GM21423 (cell line): ENCODE results near the gene SERTAD2.

Source experiments
- ATAC-seq: cut with Tn5 transposase; IDR thresholded peaks from one replicate; pipeline ENCODE4 v1.9.1; 2021; ENCODE audit warnings: mild to moderate bottlenecking, moderate library complexity; ENCODE audit not compliant: unreplicated experiment

The SERTAD2 gene

DNA sequence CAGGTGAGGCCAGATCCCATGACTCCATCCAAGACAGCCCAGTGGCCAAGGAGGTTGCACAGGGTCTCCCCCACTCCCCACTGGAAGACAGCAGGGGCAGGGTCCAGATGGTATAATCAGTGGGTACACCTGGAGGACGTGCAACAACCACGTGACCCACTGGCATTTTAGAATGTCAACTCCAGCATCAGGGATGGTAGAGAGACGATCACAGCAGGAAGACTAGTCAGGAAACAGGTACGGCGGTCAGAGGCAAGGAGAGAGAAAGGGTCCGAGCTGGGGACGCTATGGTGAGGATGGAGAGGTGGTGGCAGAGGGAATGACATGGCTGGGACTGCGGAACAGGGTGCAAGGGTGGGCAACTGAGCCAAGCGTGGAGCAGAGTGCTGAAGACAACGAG is 23.0 kb downstream of the SERTAD2 start:
- no peak for ATAC-seq

DNA sequence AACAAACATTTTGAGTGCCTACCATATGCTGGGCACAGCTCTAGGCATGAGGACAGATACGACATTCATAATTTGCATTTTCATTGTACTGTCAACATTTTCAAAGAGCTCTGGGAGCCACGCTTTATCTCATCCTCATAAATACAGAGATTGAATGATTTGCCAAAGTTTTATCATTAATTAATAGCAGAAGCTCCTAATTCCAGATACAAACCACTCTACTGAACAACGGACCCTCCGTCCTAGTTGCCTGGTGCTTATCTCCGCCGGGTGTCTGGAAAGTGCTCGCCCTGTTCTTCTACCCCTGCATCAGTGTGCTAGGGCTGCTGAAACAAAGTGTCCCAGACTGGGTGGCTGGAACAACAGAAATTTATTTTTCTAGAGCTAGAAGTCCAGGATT is 23.8 kb downstream of the SERTAD2 start:
- ATAC-seq = no peak

DNA sequence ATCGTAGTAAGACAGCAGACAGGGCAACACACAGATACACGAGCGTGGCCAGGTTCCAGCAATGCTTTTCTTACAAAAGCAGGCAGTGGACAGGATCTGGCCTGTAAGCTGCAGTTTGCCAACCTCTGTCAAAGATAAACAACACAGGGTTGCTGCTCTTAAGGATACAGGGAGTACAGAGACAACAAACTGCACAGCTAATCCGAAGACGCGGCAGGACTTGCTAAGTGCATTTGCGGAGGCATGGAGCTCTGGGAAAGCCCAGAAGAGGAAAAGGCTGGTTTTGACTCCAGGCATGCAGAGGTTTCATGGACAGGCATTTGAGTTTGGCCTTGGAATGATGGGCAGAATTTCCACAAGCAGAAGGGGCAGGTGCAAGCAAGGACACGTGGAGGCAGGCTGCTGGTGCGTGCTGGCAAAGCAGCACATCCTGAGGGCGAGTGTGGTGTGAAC is 24.4 kb downstream of the SERTAD2 start:
- ATAC-seq = no peak

DNA sequence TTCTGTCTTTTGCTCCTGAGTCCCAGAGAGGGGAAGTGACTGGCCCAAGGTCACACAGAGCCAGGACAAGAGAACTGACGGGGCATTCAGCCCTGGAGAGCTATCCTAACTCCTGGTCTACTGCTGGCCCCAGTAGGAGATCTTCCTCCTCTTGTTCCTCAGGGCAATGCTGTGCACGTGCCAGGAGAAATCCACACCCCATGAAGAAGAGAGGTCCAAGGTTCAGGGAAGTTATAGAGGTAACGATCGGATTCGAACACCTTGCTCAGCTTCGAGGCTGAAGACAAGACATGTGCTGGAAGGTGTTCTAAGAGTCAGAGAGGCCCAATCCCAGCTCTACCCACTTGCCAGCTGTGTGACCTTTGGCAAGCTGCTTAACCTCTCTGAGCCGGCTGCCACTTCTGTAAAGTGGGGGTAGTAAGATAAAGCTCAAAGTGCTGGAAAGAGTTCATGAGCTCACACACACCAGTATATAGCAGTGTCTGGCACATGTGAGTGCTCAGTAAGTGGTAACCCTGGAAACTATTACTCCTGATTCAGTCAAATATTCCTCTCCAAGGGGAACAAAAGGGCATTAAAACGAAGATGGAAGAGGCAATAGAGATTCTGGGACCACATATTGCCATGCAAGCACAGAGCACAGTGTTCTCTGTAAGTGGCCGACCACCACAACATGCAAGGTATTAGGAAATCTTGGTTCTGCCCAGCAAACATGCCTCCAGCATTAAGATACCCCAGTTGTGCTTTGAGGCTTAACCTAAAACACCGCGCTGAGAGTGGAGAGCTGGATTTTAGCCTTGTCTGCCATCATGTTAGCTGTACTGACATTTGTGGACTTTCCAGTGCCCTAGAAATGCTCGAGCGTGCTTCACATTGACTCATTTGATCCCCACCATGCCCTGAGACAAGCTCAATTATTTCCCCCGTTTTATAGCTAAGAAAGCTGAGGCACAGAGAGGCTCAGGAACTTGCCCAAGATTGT is 25.6 kb downstream of the SERTAD2 start:
- ATAC-seq = no peak

DNA sequence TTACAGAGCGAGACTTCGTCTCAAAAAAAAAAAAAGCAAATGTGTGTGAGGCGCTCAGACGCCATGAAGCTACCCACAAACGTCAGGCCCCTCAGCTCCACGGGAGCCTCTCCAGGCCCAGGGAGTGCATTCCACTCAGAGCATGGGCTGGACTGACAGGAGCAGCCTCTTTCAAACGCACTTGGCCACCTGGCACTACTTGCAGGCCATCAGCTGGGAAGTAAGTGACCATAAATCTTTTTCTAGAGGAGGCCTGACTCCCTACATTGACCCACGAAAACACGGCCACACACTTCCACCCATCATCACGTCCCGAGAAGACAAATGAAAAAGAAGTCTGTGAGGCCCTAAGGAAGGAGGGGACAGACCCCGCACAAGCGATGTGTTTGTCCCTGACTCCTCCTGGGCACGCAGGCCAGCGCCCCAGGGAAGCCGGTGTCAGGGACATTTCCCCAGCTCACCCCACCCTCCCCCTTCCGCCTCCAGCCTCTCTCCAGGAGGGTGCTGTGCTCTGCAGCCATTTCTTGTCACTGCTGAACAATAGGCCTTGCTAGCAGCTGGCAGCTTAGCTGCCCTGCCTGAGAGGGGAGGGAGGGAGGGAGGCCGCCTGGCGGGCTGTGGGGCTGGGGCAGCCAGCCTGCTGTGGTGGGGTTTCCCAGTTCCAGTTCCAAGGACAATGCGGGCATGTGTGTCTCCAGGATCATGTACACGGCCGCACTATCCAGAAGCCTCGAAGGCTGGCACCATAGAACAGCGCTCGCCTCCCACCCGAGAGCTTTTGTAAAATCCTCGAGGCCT is 26.6 kb downstream of the SERTAD2 start:
- no peak for ATAC-seq

DNA sequence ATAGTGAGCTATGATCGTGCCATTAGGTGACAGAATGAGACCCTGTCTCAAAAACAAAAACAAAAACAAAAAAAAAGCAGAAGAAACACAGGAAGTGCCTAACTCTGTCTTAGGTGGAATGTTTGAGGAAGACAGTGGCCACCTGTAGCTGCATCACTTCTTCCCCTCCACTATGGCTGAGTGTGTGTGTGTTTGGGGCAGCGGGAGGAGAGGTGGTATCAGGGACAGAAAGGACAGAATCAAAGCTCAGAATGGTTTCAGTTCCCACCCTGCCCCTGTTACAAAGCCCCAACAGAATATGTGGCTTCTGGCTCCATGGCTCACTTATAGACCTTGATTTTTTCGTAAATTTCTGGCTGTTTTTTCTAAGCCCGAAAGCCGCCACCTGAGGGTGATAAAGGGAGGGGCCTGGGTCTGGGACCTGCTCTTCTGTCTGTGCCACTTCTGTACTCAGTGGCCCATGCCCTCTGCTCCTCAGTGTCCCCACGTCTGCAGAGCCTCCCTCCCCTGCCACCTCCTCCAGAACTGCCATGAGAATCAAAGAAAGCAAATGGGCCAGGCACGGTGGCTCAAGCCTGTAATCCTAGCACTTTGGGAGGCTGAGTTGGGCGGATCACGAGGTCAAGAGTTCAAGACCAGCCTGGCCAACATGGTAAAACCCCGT is 27.4 kb downstream of the SERTAD2 start:
- no peak for ATAC-seq

DNA sequence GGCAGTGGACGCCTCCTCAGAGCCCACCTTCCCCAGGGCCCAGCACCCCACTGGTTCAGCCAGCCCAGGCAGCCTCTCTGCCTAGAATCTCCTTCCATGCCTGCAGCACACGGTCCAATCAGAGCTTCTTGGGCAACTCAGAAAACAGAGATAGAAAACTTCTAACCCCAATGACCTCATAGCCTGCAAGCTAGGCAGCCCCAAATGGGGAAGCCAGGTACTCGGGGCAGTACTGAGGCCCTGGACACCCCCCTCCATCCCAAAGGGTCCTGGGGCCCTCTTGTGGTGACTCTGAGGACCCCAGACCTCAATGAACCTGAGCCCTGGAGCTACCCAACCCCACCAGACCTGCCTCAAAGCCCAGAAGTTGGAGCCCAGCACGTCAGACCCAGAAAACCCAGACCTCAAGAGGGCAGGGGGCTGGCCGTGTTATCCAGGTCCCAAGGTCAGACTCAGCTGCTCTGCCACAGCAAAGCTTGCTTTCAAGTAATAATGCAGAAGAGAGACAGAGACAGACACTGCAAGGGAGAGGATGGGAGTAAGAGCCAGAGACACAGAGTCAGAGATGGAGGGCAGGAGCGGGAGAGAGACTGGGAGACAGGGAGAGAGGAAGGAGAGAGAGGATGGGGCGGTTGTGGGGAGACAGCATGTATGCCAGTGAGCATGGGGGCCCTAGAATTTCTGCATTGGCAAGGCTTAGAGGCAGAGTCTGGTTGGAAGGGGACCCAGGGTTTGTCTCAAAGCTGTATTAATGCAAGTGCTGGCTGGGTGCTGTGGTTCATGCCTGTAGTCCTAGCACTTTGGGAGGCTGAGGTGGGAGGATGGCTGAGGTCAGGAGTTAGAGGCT is 28.2 kb downstream of the SERTAD2 start:
- ATAC-seq = no peak

DNA sequence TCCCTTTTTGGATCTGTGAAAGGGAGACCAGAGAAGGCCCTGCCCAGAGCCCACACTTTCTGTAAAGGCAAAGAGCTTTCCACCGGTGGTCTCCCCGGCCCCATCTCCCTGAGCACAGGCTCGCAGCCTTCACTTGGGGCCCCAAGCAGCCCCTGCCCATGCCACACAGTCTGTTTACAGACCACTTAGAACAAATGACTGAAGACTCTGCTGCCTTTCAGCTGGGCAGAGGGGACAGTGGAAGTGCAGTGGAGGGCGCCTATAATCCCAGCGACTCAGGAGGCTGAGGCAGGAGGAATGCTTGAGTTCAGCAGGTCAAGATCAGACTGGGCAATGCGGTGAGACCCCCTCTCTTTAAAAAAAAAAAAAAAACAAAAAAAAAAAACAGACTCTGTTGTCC is 28.9 kb downstream of the SERTAD2 start:
- ATAC-seq = no peak

DNA sequence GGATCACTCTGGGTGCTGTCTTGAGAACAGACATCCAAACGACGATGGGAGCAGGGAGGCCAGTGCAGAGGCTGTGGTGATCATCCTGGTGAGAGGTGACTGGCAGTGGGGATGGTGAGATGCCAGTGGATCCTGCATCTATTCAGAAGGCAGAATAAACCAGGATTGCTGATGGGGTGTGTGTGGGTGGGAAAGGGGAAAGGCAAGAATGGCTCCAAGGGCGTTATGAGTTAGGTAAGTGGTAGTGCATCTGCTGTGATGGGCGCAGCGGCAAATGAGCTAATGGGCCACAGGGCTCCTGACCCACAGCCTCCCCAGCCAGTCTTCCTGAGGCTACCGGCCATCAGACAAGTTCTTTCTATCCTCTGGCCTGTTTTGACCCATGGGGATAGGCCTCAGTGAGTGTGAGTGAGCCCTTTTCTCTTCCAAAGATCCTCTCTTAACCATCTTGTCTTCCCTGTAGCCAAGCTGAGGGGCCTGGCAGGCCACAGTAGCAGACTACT is 29.6 kb downstream of the SERTAD2 start:
- ATAC-seq = no peak

DNA sequence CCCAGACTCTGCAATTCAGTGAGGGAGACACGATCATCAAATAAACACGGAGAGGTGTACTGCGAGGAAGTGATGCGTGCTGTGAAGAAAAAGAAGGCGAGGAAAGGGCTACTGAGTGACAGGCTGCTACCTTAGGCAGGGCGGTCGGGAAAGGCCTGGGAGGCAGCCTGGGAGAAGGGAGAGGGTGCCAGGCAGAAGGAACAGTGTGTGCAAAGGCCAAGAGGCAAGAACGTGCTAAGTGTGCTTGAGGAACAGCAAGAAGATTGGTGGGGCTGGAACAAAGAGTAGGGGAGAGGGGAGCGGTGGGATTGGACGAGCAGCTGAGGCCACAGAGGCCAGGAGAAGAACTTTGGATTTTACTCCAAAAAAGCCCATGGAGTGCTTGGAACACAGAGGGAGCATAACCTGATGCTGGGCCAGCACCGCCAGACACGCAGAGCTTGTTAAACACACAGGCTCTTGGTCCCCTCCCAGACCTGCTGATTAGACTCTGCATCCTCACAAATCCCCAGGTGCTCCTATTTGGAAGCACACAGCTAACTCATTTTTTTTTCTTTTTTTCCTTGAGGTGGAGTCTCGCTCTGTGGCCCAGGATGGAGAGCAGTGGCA is 30.4 kb downstream of the SERTAD2 start:
- no peak for ATAC-seq

DNA sequence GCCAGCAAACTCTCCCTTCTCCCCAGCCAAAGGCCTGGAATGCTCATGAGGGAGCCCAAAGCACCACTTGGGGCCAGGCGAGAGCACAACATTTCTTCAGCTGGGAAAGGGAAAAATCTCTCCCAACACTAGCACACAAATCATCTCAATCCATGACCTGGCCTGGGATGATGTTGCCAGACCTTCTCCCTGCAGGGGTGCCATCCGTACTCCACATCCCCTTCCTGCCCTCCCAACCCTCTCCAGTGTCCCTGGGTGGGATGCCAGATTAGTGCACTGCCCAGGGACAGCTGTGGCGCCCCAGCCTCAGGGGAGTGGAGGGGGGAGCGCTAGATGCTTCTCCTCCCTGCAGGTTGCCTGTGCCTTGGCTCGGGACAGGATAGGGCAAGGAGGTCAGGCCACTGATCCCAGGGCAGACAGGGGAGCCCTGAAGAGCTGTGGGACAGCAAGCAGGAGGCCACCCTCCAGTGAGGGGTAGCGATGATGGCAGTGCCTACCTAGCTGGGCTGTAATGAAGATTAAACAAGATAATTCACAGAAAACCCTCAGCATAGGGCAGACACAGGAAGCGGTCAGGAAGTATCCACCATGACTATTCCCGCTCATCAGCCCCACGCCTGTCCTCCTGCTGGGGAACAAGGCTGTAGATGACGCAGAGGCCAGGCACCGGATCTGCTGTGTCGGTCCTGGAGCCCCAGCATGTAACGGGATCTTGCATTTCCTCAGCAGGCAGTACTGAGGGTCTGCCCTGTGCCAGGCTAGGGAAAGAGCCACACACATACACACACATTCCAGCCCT is 31.1 kb downstream of the SERTAD2 start:
- no peak for ATAC-seq

DNA sequence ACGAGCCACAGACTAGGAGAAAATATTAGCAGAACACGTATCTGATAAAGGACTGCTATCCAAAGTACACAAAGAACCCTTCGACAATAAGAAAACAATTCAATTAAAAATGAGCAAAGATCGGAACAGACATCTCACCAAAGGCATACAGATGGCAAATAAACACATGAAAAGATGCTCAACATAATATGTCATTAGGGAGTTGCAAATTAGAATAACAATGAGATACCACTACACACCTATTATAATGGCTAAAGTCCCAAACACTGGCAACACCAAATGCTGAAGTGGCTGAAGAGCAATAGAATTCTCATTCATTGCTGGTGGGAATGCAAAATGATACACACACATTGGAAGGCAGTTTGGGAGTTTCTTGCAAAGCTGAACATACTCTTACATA is 33.1 kb downstream of the SERTAD2 start:
- no peak for ATAC-seq

DNA sequence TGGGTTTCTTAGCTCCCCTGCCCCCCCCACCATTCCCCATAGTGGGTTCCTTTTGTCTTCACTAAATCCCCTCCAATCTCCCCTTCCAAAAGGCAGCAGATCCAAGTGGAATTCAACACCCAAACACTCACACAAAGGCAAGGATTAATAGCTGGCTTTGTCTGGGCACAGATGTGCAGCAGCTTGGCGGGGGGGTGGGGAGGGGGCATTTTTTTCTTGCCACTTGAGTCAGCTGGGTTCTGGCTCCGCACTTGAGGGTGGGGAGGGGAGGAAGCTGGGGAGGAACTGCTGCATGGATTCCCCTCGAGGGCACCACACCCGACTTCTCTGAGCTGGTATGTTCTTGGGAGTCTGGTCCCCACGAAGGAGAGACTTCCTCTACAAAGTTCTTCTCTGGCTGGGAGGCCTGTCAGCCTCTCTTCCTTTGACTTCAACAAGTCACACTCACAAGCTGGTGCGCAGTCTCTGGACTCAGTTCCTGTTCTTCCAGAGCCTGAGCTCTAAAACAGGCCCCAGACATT is 36.0 kb downstream of the SERTAD2 start:
- ATAC-seq = no peak

DNA sequence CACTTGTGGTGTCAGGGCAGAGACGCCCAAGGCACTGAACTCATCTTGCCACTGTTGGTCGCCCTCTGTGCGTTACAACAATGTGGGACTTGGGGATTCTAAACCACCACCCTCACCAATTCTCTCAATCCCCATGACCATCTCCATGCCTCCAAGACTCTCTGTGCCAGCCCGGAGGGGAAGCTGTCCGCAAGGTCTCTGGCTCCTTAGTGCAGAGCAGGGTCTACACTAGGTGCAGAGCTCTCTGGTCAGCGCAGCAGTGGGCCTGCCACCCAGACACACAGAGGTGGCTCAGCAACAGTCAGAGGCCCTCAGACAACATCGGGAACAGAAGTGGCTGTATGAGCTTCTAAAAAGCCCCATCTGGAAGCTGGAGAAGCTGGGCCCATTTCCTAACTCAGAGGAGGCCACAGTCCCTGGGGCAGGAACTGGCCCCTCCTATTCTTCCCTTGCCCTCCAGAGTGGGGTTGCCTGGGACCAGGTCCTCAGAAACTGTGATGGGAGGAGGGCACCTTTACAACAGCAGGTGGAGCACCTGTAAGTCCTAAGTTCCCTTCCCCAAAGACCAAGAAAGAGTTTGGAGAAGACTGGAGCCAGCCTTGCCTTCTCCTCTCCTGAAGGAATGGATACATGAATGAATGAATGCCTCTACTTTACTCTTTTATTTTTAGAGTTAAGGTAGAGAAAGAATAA is 37.7 kb downstream of the SERTAD2 start:
- no peak for ATAC-seq

DNA sequence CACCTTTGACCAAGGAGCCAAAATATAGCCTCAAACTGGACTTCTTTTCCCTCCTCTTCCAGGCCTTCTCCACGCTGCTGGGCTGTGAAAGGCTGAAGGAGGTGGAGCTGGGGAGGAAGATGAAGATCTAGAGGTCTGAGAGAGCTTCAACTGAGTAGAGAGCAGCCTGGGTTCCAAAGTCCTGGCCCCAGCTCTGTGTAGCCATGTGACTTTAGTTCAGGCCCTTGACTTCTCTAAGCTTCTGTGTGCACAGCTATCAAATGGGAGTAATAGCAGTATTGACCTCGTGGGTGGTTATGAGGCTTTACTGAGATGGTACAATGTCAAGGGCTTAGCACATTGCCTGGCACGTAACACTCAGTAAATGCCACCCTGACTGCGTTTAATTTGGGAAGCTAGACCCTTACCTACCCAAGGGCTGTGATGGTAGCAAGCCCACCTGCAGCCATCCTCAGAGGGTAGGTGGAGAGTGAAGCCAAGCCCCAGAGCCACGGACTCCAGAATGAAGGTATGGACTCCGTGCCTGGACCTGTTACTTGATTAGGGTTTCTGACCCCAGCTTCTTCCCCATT is 38.4 kb downstream of the SERTAD2 start:
- ATAC-seq = no peak

DNA sequence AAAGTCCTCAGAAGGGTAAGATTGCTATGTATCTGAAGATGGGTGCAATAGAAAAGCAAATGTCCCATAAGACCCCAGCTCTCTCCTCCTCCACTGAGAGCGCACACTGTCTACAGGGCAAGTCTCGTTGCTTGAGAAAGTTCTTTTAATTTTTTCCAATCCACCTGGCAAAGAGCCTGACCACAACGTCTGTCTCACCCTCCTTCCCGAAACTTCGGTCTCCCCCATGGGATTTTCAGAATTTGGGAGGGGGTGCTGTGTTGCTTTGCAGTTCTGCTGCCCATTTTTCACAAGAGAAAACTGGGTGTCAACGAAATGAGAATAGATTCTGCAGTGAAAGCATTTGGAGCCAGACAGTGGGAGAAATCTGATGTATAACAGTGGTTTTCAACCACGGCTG is 40.4 kb downstream of the SERTAD2 start:
- ATAC-seq = no peak

DNA sequence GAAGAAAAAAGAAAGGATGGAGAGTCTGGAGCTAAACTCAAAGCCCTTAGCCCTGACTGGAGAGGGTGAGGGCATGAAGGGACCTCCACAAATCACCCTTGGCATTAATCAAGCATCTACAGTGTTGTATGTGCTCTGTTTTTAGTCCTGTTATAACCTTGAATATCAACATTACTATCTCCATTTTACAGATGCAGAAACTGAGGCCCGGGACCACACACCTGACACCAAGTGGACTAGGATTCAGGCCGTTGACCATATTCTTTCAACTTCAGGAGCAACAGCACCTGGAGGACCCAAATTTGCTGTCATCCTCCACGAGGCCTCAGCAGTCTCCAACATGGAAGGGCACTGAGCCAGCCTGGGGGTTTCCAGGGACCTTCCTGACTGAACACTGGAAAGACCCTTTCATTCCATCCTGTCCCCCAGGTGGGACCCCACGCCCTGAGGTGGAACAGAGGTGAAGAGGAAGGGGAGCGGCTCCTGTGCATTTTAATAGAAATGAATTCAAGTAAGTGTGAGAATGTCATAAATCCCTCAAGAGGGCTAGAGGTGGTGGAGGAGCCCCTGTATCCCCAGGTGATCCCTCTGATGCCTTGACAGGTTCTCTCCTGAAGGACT is 41.0 kb downstream of the SERTAD2 start:
- no peak for ATAC-seq
